BE2C (cell line): Measurements from ENCODE around the gene DHRS7C.

Experiments
- DNase-seq: peaks from one replicate; pipeline ENCODE4 v3.0.0-alpha.2; 2020
- H3K27me3 ChIP-seq: fragments of 250-450 bp; sonication (Bioruptor Pico); 2 replicates; pipeline ENCODE4 v1.5.1; 2020; ENCODE audit warnings: mild to moderate bottlenecking
- H3K36me3 ChIP-seq: fragments of 250-450 bp; sonication (Bioruptor Pico); 2 replicates; pipeline ENCODE4 v1.5.1; 2020; ENCODE audit warnings: mild to moderate bottlenecking
- H3K4me1 ChIP-seq: fragments of 250-450 bp; sonication (Bioruptor Pico); 2 replicates; pipeline ENCODE4 v1.5.1; 2020
- H3K4me3 ChIP-seq: 2 replicates; pipeline ENCODE4 v1.5.1; 2011; ENCODE audit warnings: low read depth, low read length
- H3K9me3 ChIP-seq: fragments of 250-450 bp; sonication (Bioruptor Pico); 2 replicates; pipeline ENCODE4 v1.5.1; 2020
- TF ChIP-seq, protein P1 (sequence below): IDR thresholded peaks from 2 replicates; pipeline ENCODE4 v1.5.1; 2012; ENCODE audit warnings: mild to moderate bottlenecking, low read depth, low read length

Gene DHRS7C

GRCh38 chr17:9821921-9822320, 30.5 kb upstream of the DHRS7C start, which contains the start of gene GSG1L2:
TSS of gene GSG1L2 (minus strand) at chr17:9822079. CDS start at chr17:9822071, 8 bp downstream.
- H3K4me3 ChIP-seq = no peak within 1 kb of the TSS
- H3K36me3 ChIP-seq = no peaks in the 10 kb centered on the region
- TF ChIP-seq, protein P1, sequence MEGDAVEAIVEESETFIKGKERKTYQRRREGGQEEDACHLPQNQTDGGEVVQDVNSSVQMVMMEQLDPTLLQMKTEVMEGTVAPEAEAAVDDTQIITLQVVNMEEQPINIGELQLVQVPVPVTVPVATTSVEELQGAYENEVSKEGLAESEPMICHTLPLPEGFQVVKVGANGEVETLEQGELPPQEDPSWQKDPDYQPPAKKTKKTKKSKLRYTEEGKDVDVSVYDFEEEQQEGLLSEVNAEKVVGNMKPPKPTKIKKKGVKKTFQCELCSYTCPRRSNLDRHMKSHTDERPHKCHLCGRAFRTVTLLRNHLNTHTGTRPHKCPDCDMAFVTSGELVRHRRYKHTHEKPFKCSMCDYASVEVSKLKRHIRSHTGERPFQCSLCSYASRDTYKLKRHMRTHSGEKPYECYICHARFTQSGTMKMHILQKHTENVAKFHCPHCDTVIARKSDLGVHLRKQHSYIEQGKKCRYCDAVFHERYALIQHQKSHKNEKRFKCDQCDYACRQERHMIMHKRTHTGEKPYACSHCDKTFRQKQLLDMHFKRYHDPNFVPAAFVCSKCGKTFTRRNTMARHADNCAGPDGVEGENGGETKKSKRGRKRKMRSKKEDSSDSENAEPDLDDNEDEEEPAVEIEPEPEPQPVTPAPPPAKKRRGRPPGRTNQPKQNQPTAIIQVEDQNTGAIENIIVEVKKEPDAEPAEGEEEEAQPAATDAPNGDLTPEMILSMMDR = no peak
- no peaks in the 10 kb centered on the region for H3K4me1 ChIP-seq
- no peaks in the 10 kb centered on the region for H3K27me3 ChIP-seq
- no peak for DNase-seq
- no peaks in the 10 kb centered on the region for H3K9me3 ChIP-seq

GRCh38 chr17:9820448-9820847, 29.1 kb upstream of the DHRS7C start:
- Histone ChIP-seq H3K27me3 (no peaks in the 10 kb centered on the region), H3K4me1 (no peaks in the 10 kb centered on the region), H3K4me3 (no peak overlapping the region), H3K36me3 (no peaks in the 10 kb centered on the region), H3K9me3 (no peaks in the 10 kb centered on the region)
- TF ChIP-seq, protein P1 = no peak
- no peak for DNase-seq

DNA sequence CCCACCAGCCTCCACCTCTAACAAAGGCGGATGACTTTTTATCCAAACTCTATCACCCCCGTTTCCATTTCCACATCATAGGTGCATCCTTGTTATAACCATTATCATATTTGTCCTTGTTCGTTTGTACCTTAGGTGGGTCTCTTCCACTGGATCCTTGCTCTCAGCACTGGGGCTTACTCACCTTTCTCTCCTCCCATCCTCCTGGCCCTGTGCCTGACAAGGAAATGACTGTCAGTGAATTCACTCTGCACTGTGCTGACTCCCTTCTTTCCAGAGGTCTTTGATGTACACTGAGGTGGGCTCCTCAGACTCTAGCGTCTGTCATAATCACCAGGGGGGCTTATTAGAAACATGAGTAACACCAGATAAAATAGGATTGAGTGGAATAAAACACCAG, 27.4 kb upstream of the DHRS7C start:
- Histone ChIP-seq H3K9me3 (no peaks in the 10 kb centered on the region), H3K36me3 (no peaks in the 10 kb centered on the region), H3K4me3 (no peak overlapping the region), H3K27me3 (no peaks in the 10 kb centered on the region), H3K4me1 (no peaks in the 10 kb centered on the region)
- TF ChIP-seq, protein P1 = no peak
- DNase-seq = no peak

DNA sequence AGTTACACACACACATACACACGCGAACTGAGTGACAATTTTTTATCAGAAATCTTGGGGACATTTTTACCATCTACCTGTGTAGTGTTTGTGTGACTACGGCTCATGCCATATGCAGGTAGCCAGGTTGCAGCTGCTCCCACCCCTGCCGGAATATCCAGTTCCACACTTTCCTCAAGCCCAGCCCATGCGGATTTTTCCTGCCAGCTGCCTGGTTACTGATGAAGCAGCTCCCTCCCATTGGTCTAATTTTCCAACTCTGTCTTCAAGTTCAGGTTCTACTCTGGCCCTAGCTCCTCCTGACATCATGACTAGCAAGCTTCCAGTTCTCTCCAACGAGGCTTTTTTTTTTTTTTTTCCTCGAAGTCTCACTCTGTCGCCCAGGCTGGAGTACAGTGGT, 25.7 kb upstream of the DHRS7C start:
- H3K27me3 ChIP-seq = no peaks in the 10 kb centered on the region
- H3K4me1 ChIP-seq = no peaks in the 10 kb centered on the region
- no peak for DNase-seq
- TF ChIP-seq, protein P1 = no peak
- no peak overlapping the region for H3K4me3 ChIP-seq
- no peaks in the 10 kb centered on the region for H3K9me3 ChIP-seq
- no peaks in the 10 kb centered on the region for H3K36me3 ChIP-seq

DNA sequence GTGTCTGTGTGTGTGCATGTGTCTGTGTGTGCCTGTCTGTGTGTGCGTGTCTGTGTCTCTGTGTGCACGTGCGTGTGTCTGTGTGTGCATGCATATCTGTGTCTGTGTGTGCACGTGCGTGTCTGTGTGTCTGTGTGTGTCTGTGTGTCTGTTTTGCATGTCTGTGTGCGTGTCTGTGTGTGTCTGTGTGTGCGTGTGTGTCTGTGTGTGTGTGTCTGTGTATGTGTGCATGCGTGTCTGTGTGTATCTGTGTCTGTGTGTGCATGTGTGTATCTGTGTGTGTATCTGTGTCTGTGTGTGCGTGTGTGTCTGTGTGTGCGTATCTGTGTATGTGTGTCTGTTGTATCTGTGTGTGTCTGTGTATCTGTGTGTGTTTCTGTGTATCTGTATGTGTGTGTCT, 25.1 kb upstream of the DHRS7C start:
- TF ChIP-seq, protein P1 = no peak
- Histone ChIP-seq H3K4me3 (no peak overlapping the region), H3K4me1 (no peaks in the 10 kb centered on the region), H3K9me3 (no peaks in the 10 kb centered on the region), H3K27me3 (no peaks in the 10 kb centered on the region), H3K36me3 (no peaks in the 10 kb centered on the region)
- no peak for DNase-seq

DNA sequence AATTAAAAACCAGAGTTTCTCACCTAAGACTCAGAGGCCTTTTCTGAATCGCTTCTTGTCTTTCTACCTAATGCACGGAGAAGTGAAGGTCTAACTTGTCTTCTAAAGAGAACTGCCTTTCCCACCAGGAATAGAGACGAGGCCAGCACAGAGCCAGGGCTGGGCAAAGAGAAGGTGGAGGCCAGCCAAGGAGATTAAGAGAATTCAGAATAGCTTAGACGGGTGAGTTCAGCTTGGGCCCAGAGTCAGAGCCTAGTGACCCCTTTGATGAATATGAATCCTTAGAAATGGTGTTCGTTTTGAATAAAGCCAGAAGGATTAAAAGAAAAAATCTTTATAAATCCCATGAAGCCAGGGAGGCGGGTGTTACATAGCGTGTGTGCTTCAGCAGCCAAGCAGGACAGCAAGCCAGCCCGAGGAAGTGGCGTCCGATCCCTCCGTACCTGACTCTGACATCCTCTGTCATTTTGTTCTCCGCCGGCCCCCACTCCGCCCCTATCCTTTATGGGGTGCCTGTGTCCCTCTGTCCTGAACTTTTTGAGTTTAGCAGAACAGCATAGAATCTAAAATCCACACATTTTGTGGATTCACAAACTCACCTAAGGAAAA, 23.0 kb upstream of the DHRS7C start:
- Histone ChIP-seq H3K27me3 (no peaks in the 10 kb centered on the region), H3K4me1 (no peaks in the 10 kb centered on the region), H3K36me3 (no peaks in the 10 kb centered on the region), H3K4me3 (no peak overlapping the region), H3K9me3 (no peaks in the 10 kb centered on the region)
- TF ChIP-seq, protein P1 = no peak
- no peak for DNase-seq
